ENCODE data around the gene GALNS. TPM values are rescaled to one million over a fixed set of nuclear protein-coding genes. Genes with fewer than 3 reads are reported as not detected.

The GALNS gene
- total RNA-seq, 8 experiments from 2014 or later = 4.9 to 45.6 (median 17.4) TPM

DNA sequence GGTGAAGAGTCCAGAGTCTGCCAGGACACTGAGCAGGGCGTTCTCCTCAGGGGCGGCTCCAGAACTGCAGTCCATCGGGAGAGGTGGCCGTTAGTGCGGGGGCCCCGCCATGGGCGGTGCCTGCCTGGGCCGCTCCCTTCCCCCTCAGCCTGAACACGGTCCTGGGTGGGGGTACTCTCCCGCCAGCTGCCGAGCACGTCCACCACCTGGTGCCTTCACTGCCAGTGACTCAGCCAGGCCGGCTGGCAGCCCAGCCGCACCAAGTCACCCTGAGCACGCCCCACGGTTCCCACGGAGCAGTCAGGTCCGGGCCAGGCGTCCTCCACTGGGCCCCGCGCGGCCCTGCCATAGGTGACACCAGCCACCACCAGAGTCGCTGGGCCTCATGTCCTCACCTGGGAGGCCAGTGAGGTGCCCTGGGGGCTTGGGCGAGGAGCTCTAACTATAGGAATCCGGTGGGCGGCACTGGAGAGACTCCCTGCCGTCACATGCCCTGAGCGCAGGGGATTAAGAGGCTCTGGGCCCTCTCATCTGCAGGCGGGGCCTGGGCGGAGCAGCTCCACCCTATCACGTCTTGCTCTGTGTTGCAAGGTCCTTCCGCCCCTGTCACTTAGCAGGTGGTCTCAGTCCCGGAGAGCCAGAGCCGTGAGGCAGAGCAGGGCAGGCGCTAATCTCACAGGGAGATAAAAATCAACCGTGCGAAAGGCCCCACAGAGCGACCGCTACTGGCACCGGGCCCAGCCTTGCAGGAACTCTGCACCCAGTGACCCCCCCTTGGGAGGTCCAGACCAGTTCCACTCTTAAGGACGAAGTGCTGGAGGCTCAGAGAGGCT lies 86.1 kb downstream of the GALNS start:
- H3K4me1 ChIP-seq (replicated peaks in 1 of 2) = peaks cover 65 to 76% of the 10 kb centered on the region in 2 donors
- 27 to 88% (median 53%) methylated on average over 1 to 15 of the region's 41 CpGs; no CpG with 5 or more reads in 5 of the 10 experiments for WGBS, 10 experiments
- ATAC-seq (replicated peaks in 6 of 8) = peak in 7 of 8 experiments; percentile 11 to 75 (median 62)
- H3K27ac ChIP-seq = peak overlapping the region; percentile 64 to 78
- in situ Hi-C loops (cut with MboI; ENCODE audit: low pct_unique_long_range_greater_than_20kb in 2 of 9, low sequenced_read_pairs in 9 of 9, unreplicated experiment in 9 of 9) = no loop called here
- no peak overlapping the region for H3K4me3 ChIP-seq

GRCh38 chr16:88769617-88770460 lies 86.9 kb downstream of the GALNS start:
- H3K27ac ChIP-seq = peak overlapping the region; percentile 64 to 78
- no peak overlapping the region for H3K4me3 ChIP-seq
- peaks cover 65 to 82% of the 10 kb centered on the region in 2 donors for H3K4me1 ChIP-seq (replicated peaks in 1 of 2)
- peak in 6 of 8 experiments; percentile 1 to 41 (median 31) for ATAC-seq (replicated peaks in 6 of 8)
- in situ Hi-C loops (cut with MboI; ENCODE audit: low pct_unique_long_range_greater_than_20kb in 2 of 9, low sequenced_read_pairs in 9 of 9, unreplicated experiment in 9 of 9) = no loop called here
- WGBS, 10 experiments = no CpG with 5 or more reads among the region's 30 CpGs

DNA sequence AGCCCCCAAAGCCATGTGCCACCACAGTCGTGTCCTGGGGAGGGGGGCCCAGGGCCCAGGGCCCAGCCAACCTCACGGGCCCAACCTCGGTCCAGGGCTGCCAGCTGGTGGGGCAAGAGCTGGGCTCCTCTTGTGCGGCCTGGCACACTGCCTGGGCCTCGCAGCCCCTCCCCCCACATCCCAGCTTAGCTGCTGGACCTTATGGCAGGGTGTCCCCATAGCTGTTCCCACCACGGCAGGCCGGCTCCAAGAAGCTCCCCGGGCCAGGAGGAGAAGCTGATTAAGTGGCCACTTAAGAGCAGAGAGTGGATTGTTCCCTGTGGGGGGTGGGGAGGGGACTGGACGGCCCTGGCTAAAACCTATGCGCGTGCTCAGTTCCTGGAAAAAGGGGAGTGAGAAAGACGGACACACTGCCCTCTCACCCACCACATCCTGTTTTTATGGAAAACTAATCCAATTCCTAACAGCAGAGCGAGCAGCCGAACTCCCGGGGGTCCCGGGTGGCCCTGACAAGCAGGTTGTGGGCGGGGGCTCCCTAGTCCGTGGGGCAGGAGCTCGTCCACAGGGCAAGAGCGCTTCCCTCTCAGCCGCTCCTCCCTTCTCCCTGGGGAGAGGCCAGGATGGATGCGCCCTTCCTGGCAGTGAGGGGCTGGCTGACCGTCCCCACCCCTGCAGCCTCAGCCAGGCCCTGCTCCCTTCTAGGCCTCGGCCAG lies 88.5 kb downstream of the GALNS start:
- Histone ChIP-seq H3K27ac (peak overlapping the region in 1 of 2 donors; percentile 61), H3K4me1 (replicated peaks in 1 of 2) (peaks cover 53 to 77% of the 10 kb centered on the region in 2 donors), H3K4me3 (no peak overlapping the region)
- peak in 3 of 8 experiments; percentile 5 to 62 (median 13) for ATAC-seq (replicated peaks in 6 of 8)
- in situ Hi-C loops (cut with MboI; ENCODE audit: low pct_unique_long_range_greater_than_20kb in 2 of 9, low sequenced_read_pairs in 9 of 9, unreplicated experiment in 9 of 9) = no loop called here
- WGBS, 10 experiments = 20 to 45% (median 33%) methylated on average over 1 to 4 of the region's 24 CpGs; no CpG with 5 or more reads in 7 of the 10 experiments

DNA sequence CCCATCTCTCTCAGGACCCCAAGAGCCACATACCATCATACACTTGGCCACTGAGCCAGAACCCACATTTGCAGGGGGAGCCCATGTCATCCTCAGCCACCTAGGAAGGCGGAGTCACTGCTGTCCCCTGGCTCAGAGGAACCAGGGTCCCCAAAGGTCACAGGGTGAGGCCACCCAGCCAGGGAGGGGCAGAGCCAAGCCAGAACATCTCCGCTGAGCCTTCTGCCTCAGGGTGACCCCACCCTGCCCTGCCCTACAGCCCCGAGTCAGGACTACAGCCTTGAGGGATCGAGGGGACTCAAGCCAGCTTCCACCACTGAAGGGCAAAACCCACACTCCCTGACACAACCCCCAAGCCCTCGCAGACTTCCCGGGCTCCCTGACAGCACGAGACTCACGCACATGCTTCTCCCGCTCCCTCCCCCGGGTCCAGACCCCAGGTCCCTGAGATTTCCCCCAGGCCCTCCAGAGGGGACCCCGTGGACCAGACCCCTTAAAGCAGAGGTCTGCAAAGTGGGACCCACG lies 89.1 kb downstream of the GALNS start:
- peaks cover 47 to 72% of the 10 kb centered on the region in 2 donors for H3K4me1 ChIP-seq (replicated peaks in 1 of 2)
- H3K4me3 ChIP-seq = no peak overlapping the region
- H3K27ac ChIP-seq = peak overlapping the region in 1 of 2 donors; percentile 61
- WGBS, 10 experiments = 80% methylated on average over 1 of the region's 12 CpGs; no CpG with 5 or more reads in 9 of the 10 experiments
- in situ Hi-C loops (cut with MboI; ENCODE audit: low pct_unique_long_range_greater_than_20kb in 2 of 9, low sequenced_read_pairs in 9 of 9, unreplicated experiment in 9 of 9) = no loop called here
- ATAC-seq (replicated peaks in 6 of 8) = peak in 2 of 8 experiments; percentile 2 to 5

GRCh38 chr16:88766975-88767374 lies 89.8 kb downstream of the GALNS start:
- H3K4me1 ChIP-seq (replicated peaks in 1 of 2) = peaks cover 40 to 66% of the 10 kb centered on the region in 2 donors

GRCh38 chr16:88764913-88765349 lies 91.8 kb downstream of the GALNS start:
- ATAC-seq (replicated peaks in 6 of 8) = peak in 2 of 8 experiments; percentile 6 to 7
- Histone ChIP-seq H3K4me1 (replicated peaks in 1 of 2) (peaks cover 26 to 54% of the 10 kb centered on the region in 2 donors), H3K27ac (peak overlapping the region in 1 of 2 donors; percentile 36), H3K4me3 (no peak overlapping the region)
- in situ Hi-C loops (cut with MboI; ENCODE audit: low pct_unique_long_range_greater_than_20kb in 2 of 9, low sequenced_read_pairs in 9 of 9, unreplicated experiment in 9 of 9) = no loop called here
- WGBS, 10 experiments = 70 to 100% (median 85%) methylated on average over 1 to 4 of the region's 9 CpGs; no CpG with 5 or more reads in 7 of the 10 experiments

More at GRCh38 chr16:88766975-88767374, 89.8 kb downstream of the GALNS start:
- H3K4me3 ChIP-seq = no peak overlapping the region
- in situ Hi-C loops (cut with MboI; ENCODE audit: low pct_unique_long_range_greater_than_20kb in 2 of 9, low sequenced_read_pairs in 9 of 9, unreplicated experiment in 9 of 9) = no loop called here
- H3K27ac ChIP-seq = no peak overlapping the region
- ATAC-seq (replicated peaks in 6 of 8) = no peak
- 80 to 100% (median 93%) methylated on average over 1 to 7 of the region's 11 CpGs; no CpG with 5 or more reads in 4 of the 10 experiments for WGBS, 10 experiments

DNA sequence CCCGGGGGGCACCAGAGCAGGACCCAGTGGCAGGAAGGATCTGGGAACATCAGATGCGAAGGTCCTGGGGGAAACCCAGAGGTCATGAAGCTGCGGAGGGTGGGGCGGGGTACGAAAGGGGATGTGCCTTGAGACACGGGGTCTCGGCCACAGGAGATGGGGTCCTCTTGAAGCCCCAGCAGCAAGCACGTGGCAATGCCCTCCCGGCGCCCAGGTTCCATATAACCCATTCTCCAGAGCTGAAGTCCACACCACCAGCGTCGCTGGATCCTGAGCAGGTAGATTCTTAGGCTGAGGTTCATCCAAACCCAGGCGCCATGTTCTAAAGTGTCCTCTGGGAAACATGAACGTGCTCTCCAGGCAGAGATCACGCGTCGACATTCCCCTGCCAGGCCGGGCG lies 92.7 kb downstream of the GALNS start:
- no peak for ATAC-seq (replicated peaks in 6 of 8)
- Histone ChIP-seq H3K4me1 (replicated peaks in 1 of 2) (peaks cover 18 to 45% of the 10 kb centered on the region in 2 donors), H3K4me3 (no peak overlapping the region), H3K27ac (no peak overlapping the region)
- in situ Hi-C loops (cut with MboI; ENCODE audit: low pct_unique_long_range_greater_than_20kb in 2 of 9, low sequenced_read_pairs in 9 of 9, unreplicated experiment in 9 of 9) = no loop called here
- 50 to 100% (median 93%) methylated on average over 1 to 3 of the region's 19 CpGs; no CpG with 5 or more reads in 6 of the 10 experiments for WGBS, 10 experiments

Other genes with a start within 250 kb of the GALNS start
- gene IL17C, start 218.4 kb downstream of the GALNS start, total RNA-seq = 1 to 10 TPM in 1 of 8 experiments, under 1 TPM in 4, not detected in 3; 0.16 to 1.2 (median 0.41) TPM
- 100 to 1,000 TPM in 2 of 8 experiments, 10 to 100 TPM in 2, 1 to 10 TPM in 4; 3.0 to 203 (median 10.3) TPM for gene CYBA, start 205.9 kb downstream of the GALNS start, total RNA-seq
- 100 to 1,000 TPM in 2 of 8 experiments, 10 to 100 TPM in 6; 41.7 to 108 (median 88.2) TPM for gene MVD, start 193.9 kb downstream of the GALNS start, total RNA-seq
- 1 to 10 TPM; 1.3 to 4.3 (median 2.4) TPM for gene SNAI3, start 170.4 kb downstream of the GALNS start, total RNA-seq
- gene RNF166, start 150.5 kb downstream of the GALNS start, total RNA-seq = 10 to 100 TPM in 6 of 8 experiments, 1 to 10 TPM in 2; 6.1 to 15.9 (median 13.0) TPM
- 10 to 100 TPM; 10.5 to 24.1 (median 17.1) TPM for gene CTU2, start 150.4 kb downstream of the GALNS start, total RNA-seq
- gene PIEZO1, start 71.7 kb downstream of the GALNS start, total RNA-seq = 100 to 1,000 TPM in 3 of 8 experiments, 10 to 100 TPM in 1, 1 to 10 TPM in 4; 2.2 to 163 (median 22.9) TPM
- gene CDT1, start 53.2 kb downstream of the GALNS start, total RNA-seq = 10 to 100 TPM in 3 of 8 experiments, 1 to 10 TPM in 4, under 1 TPM in 1; 0.71 to 18.2 (median 3.9) TPM
- 100 to 1,000 TPM in 3 of 8 experiments, 10 to 100 TPM in 5; 30.2 to 241 (median 65.9) TPM for gene APRT, start 45.0 kb downstream of the GALNS start, total RNA-seq
- gene TRAPPC2L, start 180 bp upstream of the GALNS start, total RNA-seq = 10 to 100 TPM; 31.5 to 93.6 (median 52.3) TPM
- under 1 TPM in 4 of 8 experiments, not detected in 4; 0.14 to 0.80 (median 0.48) TPM for gene PABPN1L, start 9.7 kb upstream of the GALNS start, total RNA-seq
- 1 to 10 TPM in 6 of 8 experiments, under 1 TPM in 2; 0.41 to 3.4 (median 1.2) TPM for gene CBFA2T3, start 120.3 kb upstream of the GALNS start, total RNA-seq
- 10 to 100 TPM in 6 of 8 experiments, 1 to 10 TPM in 2; 7.7 to 39.8 (median 13.8) TPM for gene ACSF3, start 236.9 kb upstream of the GALNS start, total RNA-seq

All from motor neuron (in vitro differentiated cells).